Amniotic stem cell (primary cell): ENCODE measurements around the gene ZBTB16.

ENCODE experiments used
- DNase-seq: peaks from one replicate; lab custom pipeline; 2025; lab: John Stamatoyannopoulos, UW

ZBTB16 gene

DNA sequence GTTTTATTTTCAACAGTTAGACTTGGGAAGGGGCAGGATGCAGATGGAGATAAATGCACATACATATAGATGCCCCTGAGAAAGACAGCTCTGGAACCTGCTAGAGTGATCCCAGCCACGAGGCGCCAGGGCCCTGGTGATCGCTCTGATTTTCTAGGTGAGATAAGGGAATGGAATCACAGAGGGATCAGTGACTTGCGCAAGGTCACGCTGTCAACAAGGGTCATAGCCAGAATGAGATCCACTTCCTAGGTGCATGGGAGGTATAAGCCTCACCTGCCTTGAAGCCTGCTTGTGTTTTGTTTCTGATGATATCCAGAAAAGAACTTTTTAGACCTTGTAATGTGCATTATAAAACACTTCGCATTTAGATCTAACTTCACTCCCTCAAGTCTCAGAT lies 47.5 kb downstream of the ZBTB16 start:
- DNase-seq: no peak

- DNase-seq: no peak
Measured at GRCh38 chr11:114108501-114109205, 49.1 kb downstream of the ZBTB16 start.

DNA sequence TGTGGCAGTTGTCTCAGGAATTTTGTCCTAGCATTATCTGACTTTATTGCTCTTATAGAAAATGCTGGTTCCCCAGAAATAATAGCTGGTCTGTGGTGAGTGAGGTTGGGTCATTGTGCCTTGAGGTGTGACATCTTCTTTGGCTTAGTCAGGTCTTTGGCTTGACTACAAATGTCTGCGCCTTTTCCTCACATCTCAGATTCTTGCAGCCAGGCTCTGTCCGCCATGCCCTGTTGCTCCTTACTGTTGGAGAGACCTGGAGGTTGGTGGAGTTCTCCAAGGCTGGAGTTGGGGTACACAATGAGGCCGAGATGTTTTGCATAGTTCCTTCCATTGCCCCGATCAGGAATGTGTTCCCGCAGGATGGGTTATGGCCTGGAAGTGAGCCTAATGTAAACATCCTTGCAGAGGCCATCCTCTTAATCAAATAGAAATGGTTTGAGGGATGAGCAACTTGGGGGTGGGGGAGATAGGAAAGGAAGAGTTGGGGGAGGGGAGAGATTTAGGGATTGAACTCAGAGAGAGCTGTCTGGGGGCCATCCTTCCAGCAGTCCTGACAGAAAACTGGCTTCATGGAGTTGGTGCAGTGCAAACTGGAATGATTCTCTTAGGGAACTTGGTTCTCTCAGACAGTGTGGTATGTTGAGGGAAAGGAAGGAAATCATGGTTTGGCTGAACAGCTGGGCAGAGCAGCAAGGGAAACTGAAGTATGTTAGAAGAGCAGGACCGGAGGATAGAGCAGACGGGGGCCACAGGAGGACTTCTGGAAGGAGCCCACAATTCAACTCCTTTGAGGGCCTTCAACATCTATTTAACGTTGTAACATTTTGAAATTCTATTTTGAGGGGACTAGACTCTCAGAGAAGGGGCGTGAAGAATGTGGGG lies 49.9 kb downstream of the ZBTB16 start:
- no peak for DNase-seq

- DNase-seq: no peak
Measured at GRCh38 chr11:114110123-114110522, 50.6 kb downstream of the ZBTB16 start.

- DNase-seq: no peak
Measured at GRCh38 chr11:114110952-114111947, 51.7 kb downstream of the ZBTB16 start.

GRCh38 chr11:114115451-114115928 lies 56.0 kb downstream of the ZBTB16 start:
- no peak for DNase-seq

- no peak for DNase-seq
Measured at GRCh38 chr11:114116357-114116756, 56.8 kb downstream of the ZBTB16 start.

GRCh38 chr11:114116800-114117199 lies 57.3 kb downstream of the ZBTB16 start:
- no peak for DNase-seq

DNA sequence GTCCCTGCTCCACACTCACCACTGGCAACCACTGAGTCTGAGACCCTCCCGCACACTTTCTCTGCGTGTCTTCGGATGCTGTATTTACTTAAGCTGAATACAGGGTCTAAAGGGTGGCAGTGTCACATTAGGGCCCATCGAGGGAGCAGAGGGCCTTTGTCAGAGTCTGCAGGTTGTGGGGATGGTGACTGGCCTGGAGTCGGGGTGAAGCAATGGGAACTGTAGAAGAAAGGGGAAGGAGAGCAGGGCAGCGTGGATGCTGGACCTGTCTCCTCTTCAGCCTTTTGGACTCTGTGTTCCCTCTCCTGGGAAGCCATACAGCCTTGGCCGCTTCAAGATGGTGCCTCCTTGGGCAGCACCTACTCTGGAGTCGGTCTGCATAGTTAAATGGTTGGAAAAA lies 61.1 kb downstream of the ZBTB16 start:
- no peak for DNase-seq

GRCh38 chr11:114121138-114121537 lies 61.6 kb downstream of the ZBTB16 start:
- no peak for DNase-seq

GRCh38 chr11:114121804-114122504 lies 62.4 kb downstream of the ZBTB16 start:
- no peak for DNase-seq

DNA sequence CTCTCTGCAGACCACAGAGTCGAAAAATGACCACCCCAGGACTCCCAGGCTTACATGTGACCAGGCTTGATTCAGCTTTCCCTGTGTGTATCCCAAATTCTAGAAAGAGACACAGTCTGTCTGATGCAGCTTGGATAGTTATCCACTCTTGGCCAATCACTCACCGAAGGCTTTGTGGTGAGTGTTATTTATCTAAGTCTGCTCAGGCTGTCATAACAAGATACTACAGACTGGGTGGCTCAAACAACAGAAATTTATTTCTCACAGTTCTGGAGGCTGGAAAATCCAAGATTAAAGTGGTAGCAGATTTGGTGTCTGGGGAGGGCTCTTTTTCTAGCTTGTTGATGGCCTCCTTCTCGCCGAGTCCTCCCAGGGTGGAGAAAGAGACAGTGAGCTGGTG lies 63.2 kb downstream of the ZBTB16 start:
- no peak for DNase-seq

GRCh38 chr11:114123692-114124330 lies 64.3 kb downstream of the ZBTB16 start:
- DNase-seq: no peak

- no peak for DNase-seq
Measured at GRCh38 chr11:114124601-114125144, 65.2 kb downstream of the ZBTB16 start.

GRCh38 chr11:114125531-114125930 lies 66.0 kb downstream of the ZBTB16 start:
- DNase-seq: no peak

GRCh38 chr11:114125959-114126358 lies 66.4 kb downstream of the ZBTB16 start:
- DNase-seq: no peak

DNA sequence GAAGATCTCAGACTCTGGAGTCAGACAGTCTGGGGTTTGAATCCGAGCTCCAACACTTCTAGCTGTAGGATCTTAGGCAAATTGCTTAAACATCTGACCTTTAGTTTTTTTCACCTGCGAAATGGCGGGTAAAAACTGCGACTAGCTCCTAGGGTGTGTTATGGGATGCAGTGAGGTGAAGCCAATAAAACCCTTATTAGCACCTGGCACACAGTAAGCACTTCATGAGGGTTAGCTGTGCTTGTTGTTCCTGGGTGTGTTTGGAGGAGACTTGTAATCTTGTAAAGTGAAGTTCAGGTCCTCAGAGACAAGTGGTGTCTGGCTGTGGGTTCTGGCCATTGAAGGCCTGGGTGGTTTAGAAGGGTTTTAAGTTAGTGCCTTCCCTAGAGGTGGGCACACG lies 68.9 kb downstream of the ZBTB16 start:
- DNase-seq: no peak

GRCh38 chr11:114129142-114129541 lies 69.6 kb downstream of the ZBTB16 start:
- no peak for DNase-seq

DNA sequence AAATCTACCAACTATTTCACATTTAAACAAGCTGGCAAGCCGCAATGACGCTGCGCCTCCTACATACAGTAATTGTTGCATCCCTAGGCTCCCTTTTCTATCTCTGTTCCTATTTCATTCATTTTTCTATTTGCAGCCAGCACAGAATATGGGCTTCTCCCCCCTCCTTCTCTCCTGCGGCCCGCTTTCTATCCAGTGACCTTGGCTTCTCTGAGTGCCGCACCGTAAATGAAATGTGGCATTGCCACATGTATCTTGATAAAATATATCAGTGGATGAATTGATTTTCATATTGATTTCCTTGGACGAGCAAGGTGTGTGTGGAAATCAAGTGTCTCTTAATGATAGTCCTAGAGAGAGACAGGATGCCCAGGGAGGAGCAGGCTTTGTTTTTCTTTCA lies 70.2 kb downstream of the ZBTB16 start:
- no peak for DNase-seq

- DNase-seq: no peak
Measured at GRCh38 chr11:114130115-114130576, 70.6 kb downstream of the ZBTB16 start.
